ENCODE measurements around the gene GBF1.

GBF1 gene

DNA sequence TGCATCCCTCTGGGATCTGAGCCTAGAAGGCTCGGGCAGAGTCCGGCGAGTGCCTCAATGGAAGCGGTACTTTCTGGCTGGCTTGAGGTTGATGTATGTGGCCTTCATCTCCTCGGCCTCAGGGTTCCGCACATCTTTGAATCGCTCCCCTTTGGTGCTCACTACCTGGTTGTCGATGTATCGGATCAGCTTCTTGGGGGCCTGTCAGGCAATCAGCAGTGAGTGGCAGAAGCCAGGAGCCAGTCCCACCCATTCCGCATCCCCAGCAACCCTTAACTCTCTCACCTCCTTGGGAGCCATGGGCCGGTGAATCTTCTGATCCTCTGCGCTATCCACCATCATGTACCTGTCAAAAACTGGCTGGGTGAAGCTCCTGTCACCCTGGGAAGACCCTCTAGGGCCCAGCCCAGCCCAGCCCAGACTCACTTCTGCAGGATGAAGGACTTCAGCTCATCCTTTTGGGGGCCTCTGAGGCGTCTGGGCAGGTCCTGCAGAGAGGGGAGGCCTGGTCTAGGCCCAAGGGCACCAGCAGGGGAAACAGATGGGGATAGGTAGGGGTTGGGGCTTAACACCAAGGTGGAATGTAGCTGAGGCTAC is 178.1 kb downstream of the GBF1 start:
- no peak for DNase-seq (ENCODE audit: low read depth in 1 of 2, low spot score in 1 of 2)
- Histone ChIP-seq H3K27ac (replicated peaks) (no peak overlapping the region), H3K27me3 (ENCODE audit: insufficient read depth, poor library complexity, severe bottlenecking) (peaks cover 4% of the 10 kb centered on the region), H3K4me3 (replicated peaks; ENCODE audit: insufficient read depth, low read length) (no peak overlapping the region)
- TF ChIP-seq, protein P1, sequence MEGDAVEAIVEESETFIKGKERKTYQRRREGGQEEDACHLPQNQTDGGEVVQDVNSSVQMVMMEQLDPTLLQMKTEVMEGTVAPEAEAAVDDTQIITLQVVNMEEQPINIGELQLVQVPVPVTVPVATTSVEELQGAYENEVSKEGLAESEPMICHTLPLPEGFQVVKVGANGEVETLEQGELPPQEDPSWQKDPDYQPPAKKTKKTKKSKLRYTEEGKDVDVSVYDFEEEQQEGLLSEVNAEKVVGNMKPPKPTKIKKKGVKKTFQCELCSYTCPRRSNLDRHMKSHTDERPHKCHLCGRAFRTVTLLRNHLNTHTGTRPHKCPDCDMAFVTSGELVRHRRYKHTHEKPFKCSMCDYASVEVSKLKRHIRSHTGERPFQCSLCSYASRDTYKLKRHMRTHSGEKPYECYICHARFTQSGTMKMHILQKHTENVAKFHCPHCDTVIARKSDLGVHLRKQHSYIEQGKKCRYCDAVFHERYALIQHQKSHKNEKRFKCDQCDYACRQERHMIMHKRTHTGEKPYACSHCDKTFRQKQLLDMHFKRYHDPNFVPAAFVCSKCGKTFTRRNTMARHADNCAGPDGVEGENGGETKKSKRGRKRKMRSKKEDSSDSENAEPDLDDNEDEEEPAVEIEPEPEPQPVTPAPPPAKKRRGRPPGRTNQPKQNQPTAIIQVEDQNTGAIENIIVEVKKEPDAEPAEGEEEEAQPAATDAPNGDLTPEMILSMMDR (IDR thresholded peaks at IDR 0.05; ENCODE audit: insufficient read depth, low read length) = no peak
- no peak for TF ChIP-seq POLR2AphosphoS5 (IDR thresholded peaks at IDR 0.05; ENCODE audit: low read depth)

DNA sequence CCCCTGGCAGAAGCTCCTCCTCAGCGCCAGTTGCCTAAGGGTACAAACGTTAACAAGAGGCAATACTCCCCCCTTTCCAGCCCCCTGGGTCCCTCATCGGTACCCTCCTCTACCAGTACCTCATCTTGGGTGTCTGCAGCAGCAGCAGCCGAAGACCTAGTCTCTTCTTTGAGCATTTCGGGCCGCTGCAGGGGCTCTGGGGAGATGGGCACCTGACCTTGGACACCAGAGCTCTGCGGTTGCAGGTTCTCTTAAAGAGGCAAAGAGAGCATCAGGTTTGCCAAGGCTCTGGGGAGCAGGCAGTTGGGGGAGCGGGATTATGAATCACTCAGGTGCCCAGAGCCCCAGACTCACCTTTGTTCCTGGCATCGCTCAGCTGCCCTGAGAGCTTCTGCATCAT is 178.8 kb downstream of the GBF1 start:
- no peak for DNase-seq (ENCODE audit: low read depth in 1 of 2, low spot score in 1 of 2)
- H3K27me3 ChIP-seq (ENCODE audit: insufficient read depth, poor library complexity, severe bottlenecking) = no peaks in the 10 kb centered on the region
- TF ChIP-seq GABPA (IDR thresholded peaks at IDR 0.05; ENCODE audit: low read depth) (no peak), SPI1 (IDR thresholded peaks at IDR 0.05; ENCODE audit: borderline replicate concordance, low read depth) (no peak), POLR2AphosphoS5 (IDR thresholded peaks at IDR 0.05; ENCODE audit: low read depth) (no peak)
- TF ChIP-seq, protein P2, sequence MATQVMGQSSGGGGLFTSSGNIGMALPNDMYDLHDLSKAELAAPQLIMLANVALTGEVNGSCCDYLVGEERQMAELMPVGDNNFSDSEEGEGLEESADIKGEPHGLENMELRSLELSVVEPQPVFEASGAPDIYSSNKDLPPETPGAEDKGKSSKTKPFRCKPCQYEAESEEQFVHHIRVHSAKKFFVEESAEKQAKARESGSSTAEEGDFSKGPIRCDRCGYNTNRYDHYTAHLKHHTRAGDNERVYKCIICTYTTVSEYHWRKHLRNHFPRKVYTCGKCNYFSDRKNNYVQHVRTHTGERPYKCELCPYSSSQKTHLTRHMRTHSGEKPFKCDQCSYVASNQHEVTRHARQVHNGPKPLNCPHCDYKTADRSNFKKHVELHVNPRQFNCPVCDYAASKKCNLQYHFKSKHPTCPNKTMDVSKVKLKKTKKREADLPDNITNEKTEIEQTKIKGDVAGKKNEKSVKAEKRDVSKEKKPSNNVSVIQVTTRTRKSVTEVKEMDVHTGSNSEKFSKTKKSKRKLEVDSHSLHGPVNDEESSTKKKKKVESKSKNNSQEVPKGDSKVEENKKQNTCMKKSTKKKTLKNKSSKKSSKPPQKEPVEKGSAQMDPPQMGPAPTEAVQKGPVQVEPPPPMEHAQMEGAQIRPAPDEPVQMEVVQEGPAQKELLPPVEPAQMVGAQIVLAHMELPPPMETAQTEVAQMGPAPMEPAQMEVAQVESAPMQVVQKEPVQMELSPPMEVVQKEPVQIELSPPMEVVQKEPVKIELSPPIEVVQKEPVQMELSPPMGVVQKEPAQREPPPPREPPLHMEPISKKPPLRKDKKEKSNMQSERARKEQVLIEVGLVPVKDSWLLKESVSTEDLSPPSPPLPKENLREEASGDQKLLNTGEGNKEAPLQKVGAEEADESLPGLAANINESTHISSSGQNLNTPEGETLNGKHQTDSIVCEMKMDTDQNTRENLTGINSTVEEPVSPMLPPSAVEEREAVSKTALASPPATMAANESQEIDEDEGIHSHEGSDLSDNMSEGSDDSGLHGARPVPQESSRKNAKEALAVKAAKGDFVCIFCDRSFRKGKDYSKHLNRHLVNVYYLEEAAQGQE (IDR thresholded peaks at IDR 0.05; ENCODE audit: insufficient replicate concordance, low read depth) = no peak
- TF ChIP-seq, protein P1 (IDR thresholded peaks at IDR 0.05; ENCODE audit: insufficient read depth, low read length) = no peak
- H3K27ac ChIP-seq (replicated peaks) = no peak overlapping the region
- no peak overlapping the region for H3K4me3 ChIP-seq (replicated peaks; ENCODE audit: insufficient read depth, low read length)

DNA sequence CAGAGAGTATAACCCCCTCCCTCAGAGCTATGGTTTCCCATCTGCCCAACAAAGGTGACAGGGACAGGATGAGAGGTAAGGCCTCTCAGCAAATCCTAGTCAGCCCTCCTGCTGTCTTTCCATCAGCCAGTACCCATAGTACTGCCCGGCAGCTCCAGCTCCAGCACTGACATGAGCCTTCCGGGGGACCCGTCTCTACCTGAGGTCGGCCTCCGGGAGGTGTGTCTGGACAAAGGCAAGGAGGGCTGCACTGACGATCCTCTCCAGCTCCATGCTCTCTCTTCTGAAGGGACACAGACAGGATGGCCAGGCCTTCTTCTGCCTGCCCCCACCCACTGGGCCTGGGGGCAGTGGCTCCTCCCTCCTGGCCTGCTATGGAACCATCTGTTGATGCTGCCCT is 179.6 kb downstream of the GBF1 start:
- Histone ChIP-seq H3K4me3 (replicated peaks; ENCODE audit: insufficient read depth, low read length) (no peak overlapping the region), H3K27ac (replicated peaks) (no peak overlapping the region), H3K27me3 (ENCODE audit: insufficient read depth, poor library complexity, severe bottlenecking) (no peaks in the 10 kb centered on the region)
- TF ChIP-seq POLR2AphosphoS5 (IDR thresholded peaks at IDR 0.05; ENCODE audit: low read depth) = no peak
- TF ChIP-seq, protein P2 (IDR thresholded peaks at IDR 0.05; ENCODE audit: insufficient replicate concordance, low read depth) = no peak
- TF ChIP-seq, protein P1 (IDR thresholded peaks at IDR 0.05; ENCODE audit: insufficient read depth, low read length) = no peak
- no peak for TF ChIP-seq GABPA (IDR thresholded peaks at IDR 0.05; ENCODE audit: low read depth)
- no peak for TF ChIP-seq SPI1 (IDR thresholded peaks at IDR 0.05; ENCODE audit: borderline replicate concordance, low read depth)
- DNase-seq (ENCODE audit: low read depth in 1 of 2, low spot score in 1 of 2) = no peak

DNA sequence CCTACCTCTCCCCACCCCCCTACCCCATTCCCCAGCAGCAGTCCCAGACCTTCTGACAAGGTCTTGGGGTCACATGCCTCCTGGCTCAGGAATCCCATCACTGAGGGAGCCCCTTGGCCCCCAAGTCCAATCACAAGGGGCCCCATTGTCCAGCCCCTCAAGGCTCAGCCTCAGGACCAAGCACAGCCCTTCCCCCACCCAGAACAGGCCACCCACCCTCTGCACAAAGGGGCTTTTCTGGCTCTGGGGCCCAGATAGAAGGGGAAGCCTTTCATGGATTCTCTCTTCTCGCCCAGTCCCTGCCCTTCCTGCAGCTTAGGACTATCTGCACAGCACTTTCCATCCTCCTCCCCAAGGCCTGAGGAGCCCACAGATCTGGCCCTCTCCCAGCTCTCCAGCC is 180.1 kb downstream of the GBF1 start:
- Histone ChIP-seq H3K4me3 (replicated peaks; ENCODE audit: insufficient read depth, low read length) (no peak overlapping the region), H3K27ac (replicated peaks) (no peak overlapping the region), H3K27me3 (ENCODE audit: insufficient read depth, poor library complexity, severe bottlenecking) (no peaks in the 10 kb centered on the region)
- TF ChIP-seq, protein P2 (IDR thresholded peaks at IDR 0.05; ENCODE audit: insufficient replicate concordance, low read depth) = no peak
- TF ChIP-seq, protein P1 (IDR thresholded peaks at IDR 0.05; ENCODE audit: insufficient read depth, low read length) = no peak
- TF ChIP-seq GABPA (IDR thresholded peaks at IDR 0.05; ENCODE audit: low read depth) (no peak), SPI1 (IDR thresholded peaks at IDR 0.05; ENCODE audit: borderline replicate concordance, low read depth) (no peak), POLR2AphosphoS5 (IDR thresholded peaks at IDR 0.05; ENCODE audit: low read depth) (no peak)
- no peak for DNase-seq (ENCODE audit: low read depth in 1 of 2, low spot score in 1 of 2)
